NCI-H774 (cell line): ENCODE results near the gene RBM44.

Experiments
- DNase-seq: peaks from one replicate; lab custom pipeline; 2025; lab: John Stamatoyannopoulos, UW

The RBM44 gene

DNA sequence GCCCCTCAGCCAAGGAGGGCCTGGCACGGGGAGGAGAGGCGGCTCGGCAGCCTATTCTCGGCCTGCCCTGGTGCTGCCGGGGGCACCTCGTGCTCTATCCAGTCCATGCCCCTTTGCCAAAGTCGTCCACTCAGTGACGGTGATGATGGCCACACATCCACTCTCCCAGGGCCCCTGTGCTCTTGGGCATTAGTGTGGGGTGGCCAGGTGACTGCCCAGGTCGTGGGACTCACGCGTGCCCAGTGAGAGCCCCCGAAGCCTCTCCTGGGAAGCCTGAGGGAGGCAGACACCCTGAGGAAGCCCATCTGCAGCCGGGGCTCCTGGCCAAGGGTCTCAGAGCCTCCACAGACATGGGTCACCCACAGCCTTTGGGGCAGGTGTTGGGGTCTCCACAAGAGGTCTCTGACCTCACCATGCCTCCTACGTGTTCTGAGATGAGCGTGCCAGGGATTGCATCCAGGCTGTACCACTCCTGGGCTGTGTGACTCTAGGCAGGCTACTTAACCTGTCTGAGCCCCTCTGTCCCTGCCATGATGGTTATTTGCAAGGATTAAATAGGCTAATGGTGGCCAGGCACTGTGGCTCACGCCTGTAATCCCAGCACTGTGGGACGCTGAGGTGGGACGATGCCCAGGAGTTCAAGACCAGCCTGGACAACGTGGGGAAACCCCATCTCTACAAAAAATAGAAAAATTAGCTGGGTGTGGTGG, 73.8 kb downstream of the RBM44 start:
- no peak for DNase-seq

DNA sequence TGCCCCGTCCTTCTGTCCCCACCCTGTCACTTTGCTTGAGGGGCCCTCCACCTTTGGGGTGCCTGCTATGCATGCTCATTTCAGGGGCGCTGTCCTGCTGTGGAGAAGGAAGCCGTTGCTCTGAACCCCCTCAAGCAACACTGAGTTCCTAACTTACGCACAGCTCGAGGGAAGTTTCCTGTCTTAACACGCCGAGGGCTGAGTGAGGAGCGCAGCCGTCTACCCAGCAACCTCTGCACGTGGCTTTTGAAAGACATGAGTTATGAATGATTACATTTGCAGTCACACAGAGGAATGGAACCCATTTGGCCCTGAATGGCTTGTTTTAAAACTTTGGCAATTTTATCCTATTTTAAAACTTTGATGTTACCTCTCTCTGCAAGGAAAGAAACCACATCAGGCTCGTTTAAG, 74.8 kb downstream of the RBM44 start:
- DNase-seq = no peak

DNA sequence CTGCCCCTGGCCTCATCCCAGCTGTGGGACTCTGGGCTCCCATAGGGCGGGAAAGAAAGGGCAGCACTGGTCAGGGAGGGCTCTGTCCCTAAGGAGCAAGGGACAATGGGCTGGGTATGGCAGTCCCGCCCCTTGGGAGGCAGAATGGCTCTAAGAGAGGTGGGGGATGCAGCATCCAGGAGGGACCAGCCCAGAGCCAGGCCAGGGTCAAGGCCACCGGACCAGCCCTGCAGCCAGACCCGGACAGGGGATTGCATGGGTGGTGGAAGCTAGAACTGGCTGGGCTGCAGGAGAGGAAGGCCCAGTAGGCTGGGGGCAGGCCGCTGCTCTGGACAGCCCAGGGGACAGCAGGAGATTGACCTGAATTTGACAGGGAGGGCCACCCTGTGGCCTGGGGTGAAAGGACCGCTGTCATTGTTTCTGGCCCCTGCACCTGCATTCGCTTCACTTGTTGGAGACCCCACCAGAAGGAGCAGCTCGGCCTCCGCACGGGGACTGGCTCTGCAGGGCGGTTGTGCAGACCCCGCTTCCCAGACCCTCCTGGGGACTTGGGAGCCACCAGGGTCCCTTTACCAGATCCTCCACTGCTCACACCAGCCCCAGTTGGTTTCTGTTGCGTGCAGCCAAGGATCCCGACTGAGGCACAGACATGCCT, 75.4 kb downstream of the RBM44 start:
- no peak for DNase-seq

DNA sequence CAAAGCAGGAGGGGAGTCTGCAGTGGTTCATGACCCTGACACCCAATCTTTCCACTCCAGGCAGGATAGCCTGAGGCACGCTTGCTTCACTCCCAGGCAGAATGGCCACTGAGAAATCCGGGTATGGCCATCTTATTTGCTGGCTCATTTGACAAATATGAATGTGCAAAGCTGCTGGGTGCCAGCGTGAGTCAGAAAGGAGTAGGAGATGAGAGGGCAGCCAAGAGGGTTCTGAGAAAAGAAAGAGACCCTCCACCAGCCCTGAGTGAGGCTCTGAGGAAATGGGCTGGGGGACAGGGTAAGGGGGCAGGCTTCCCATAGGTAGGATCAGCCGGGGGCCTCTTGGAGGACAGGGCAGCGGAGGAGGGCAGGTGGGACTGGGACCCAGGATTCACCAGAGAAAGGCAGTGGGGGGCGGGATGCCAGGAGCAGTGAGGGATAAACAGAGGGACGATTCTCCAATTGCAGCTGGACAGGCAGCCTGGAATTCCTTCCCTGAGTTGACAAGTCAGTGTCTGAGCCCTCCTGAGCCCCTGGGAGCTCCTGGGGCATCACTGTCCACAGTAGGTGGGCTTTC, 76.1 kb downstream of the RBM44 start:
- DNase-seq = no peak

DNA sequence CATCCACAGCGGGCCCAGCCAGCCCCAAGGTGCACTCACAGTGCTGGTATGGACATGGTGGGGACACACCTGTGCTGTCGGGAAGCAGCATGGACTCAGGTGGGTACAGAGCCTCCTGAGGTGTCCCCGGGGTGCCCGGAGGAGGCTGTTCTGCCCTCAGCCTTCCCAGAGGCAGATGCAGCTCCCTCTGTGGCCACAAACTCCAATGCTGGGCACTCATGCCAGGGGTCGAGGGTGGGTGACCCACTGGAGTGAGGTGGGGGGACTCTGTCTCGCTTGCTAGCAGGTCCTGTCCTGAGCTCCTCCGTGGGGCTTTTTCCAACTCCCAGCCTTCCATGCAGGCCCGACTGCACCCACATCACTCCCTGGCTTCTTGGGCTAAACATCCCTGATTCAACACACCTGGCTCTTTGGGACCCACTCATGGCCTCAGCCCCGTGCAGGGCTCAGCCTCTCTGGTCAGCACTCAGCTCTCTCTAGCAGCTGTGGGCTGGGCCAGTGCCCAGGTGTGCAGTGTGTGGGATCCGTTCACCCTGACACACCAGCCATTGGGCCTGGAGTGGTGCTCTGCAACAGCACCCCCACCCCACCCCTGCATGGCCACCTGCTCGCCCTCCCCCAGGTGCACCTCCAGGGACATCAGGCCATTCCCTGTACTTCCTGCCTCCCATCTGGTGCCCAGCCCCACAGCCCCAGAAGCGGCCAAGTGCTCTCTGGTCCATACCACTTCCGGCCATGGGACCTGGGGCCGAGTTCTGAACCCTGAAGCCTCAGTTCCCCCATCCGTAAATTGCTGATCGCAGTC, 76.9 kb downstream of the RBM44 start:
- DNase-seq = no peak

DNA sequence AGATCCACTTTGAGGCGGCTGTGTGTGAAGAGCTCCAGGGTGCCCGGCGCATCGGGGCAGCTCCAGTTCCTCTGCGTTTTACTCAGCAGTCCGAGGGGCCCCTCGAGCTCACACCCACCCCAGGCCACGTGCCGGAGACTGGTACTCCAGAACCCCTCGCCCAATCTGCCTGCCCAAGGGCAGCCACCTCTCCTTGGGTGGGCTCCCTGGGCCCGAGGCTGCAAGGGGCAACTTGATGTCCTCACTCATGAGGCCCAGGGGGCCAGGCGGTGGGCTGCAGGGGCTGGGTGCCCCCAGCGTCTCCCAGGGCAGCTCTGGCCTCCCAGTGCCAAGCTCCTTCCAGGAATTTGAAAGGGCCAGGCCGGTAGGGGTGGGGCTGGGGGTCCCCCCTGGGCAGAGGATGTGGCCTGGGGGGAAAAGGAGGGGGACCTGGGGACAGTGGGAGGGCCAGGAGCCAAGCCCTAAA, 77.5 kb downstream of the RBM44 start:
- DNase-seq = no peak

DNA sequence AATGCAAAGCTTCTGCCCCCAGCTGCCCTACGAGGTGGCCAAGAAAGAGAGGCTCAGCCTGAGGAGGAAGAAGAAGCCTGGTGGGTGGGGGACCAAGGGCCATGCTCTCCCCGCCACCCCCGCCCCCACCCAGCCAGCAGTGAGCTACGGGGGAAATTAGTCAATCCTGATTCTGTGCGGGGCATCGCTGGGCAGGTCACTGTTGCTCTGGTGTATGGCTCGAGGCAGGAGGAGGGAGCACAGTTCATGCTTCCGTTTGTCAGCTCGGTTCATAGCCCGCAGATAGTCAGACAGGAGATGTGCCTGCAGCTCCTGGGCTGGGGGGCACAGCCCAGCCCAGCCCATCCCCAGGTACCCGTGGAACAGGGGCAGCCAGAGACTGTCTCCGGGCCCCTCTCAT, 78.0 kb downstream of the RBM44 start:
- no peak for DNase-seq

DNA sequence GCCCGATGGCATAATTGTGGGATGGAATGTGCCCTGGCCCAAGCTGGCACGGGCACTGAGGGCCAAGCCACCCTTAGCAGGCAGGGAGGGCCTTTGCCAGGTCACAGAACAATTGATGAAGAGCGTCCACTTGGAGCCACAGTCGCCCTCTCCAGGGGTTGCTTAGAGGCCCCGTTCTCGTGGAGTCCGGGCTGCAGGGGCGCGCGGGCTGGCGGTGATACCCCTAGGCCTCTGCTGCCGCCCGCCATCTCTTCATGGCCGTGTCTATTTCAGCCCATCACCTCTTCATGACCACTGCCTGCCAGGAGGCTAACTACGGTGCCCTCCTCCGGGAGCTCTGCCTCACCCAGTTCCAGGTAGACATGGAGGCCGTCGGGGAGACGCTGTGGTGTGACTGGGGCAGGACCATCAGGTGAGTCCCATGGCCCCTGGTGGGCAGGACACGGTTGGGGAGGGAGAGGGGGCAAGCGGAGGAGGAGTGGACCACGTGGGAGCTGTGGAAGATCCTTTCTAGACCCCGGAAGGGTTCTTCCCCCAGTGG, 78.4 kb downstream of the RBM44 start:
- DNase-seq = no peak

DNA sequence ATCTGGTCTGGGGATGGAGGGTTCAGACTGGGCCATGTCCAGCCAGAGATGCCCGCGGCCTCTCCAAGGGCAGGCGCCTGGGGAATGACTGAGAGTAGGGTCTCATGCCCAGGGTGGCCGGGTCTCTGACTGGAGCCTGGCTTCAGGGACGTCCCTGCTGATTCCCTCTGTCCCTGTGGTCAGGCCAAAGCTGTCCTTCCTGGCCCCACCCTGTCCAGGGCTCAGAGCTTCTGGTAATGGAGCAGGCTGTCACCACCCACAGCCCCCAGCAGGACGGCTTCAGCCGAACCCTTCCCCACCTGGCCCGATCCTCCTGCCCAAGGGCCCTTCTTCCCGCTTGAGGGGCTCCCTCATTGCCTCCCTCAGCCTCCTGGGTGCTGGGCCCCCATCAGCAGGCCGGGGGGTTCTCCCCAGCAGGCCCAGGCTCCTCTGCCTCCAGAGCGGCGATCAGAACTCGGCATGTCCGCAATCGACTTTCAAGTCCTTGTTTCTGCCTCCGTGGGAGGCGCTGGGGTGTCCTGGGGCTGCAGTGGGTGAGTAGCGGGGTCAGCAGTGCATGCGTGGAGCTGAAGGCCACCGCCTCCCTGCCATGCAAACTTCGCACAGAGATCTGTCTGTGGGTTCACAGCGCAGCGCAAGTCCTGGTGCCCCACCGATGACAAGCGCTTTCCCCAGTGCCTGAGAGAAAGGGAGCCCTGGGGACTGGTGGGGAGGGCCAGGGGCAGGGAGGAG, 79.2 kb downstream of the RBM44 start:
- no peak for DNase-seq

DNA sequence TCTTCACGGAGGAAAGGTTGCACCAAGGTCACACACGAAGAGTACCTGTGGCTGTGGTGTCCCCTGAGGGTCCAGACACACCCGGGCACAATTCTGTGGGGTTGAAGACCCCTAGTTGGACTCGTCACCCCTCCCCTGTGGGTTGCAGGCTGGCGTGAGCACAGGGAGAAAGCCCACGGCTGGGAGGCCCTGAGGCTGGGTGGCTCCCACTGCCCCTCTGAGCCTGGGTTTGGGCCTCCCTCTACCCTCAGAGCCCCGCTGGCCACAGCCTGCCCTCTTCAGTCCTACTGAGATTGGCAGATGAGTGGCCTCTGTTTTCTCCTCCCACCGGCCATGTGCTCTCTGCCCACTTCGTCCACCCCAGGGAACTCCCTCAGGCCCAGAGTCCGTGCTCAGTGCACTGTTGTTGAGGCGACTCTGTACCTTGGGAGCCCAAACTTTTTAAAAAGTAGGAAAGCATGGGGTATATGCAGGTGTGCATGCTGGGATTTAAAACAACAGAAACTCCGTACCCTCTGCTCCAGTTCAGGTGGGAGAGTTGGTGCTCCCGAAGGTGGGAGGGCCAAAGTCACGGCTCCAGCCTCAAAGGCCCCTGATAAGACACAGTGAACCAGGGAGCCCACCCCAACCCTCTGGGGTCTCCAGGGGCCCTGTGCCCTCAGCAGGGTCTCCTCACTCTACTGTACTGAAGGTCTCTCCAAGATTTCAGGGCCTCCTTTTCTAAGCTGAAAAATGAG, 79.9 kb downstream of the RBM44 start:
- DNase-seq = no peak

DNA sequence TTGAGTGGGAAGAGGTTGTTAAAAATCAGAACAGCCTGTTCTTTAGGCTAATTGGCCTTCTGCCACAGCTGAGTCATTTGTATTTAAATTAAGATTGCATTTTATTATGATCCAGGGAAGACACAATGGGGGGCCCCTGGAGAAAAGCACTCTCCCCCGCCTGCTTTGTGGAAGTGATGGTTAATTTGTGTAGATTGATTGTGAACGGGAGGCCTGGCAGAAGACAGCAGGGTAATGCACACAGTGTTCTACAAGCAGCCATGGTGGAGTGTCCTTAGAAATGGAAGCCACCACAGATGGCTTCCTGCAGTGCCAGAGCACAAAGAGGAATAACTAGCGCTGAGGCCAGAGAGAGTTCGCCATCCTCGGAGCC, 80.5 kb downstream of the RBM44 start:
- no peak for DNase-seq

DNA sequence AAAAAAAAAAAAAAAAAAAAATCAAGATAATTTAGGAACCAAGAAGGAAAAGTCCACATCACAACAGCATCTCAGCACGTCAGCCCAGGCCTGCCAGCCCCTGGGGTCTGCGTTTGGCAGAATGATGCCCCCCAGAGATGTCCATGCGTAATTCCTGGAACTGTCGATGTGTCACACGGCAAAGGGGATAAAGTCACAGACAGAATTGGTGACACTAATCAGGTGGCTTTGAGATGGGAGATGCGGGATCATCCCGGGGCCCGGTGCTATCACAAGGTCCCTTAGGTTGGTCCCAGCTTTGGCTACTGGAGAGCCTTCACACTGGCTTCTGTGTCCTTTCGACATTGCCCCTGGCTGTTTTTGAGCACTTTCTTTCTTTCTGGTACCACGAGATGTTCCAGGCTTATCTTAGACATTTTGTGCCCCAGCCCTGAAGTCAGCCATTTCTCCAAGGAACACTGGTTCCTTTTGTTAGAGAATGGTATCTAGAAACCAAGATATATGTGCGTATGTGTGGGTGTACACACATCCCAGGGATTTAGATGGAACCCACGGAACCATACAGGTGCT, 81.5 kb downstream of the RBM44 start:
- DNase-seq = no peak

DNA sequence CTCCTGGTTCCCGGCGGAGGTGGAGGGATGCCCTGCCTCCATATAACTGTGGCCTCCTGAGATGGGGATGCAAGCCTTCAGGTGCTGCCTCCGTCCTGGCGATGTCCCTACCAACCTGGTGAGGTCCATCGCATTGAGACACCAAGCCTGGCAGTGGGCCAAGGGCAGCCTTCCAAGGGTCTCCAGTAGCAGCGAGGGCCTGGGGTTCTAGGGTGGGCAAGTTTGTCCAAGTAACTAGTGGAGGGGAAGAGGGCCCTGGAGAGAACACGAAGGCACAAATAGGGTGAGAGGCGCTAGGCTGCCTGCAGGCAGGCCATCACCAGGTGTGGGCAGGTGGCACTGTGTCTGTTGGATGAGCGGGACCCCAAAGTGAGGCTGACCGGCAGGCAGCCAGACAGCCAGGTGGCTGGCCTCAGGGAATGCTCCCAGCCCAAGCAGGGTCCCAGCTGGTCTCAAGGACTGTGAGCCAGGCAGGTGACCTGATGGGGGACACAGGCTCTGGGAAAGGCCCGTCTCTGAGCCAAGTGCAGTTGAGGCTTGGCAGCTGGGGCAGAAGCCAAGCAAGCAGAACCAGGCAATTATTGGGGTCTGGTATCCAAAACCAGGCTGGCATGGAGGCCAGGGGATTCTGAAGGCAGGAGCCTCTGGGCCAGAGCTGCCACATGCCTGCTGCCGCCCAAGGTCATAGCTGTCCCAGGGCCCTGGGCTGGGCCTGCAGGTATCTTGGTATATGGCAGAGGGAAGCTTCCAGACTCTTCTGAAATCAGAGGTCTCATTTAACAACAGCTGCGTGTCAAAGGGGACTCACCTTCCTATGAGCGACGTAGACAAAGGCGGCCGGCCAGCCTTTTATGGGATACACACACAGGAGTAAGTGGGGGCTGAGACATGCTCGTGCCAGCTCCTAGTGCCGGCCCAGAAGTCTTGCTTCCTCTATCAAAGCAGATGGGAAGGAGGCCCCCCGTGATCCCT, 84.2 kb downstream of the RBM44 start:
- no peak for DNase-seq

DNA sequence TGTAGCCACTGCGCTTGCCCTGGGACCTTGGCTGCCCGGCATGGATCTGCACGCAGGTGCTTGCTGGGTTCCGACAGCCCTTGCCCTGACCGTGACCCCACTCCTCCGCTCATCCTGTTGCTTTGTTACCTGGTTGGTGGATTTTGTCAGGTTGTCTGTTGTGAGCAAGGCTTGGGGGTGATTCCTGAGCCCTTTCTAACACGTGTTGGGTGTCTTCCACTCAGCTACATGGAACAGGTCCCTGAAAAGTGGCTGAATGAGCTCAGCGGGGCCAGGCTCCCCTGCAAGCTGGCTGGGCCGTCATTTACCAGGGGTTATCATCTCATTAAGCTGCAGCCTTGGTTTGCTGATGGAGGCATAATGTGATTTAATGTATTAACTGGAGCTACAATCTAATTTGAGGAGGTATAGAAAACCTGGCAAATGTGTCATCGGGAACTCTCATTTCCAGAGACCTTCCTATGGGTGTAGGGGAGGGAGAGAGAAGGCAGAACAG, 85.4 kb downstream of the RBM44 start:
- DNase-seq = no peak

DNA sequence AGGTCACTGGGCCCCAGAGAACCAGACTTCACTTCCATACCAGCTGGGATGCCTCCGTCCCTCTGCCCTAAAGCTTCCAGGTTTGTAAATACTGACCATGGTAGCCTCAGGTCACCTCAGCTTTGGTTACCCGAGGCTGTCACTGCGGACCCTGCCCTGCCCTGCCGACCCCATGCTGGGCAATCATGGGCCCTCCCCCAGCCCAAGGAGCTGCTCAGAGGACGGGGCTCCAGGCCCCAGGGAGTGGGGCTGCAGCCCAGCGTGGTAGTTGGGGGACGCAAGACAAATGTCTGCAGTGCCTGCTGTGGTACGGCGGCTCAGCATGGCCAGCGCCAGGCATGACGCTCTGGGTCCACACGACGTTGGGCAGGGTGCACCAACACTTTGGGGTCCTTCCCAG, 86.1 kb downstream of the RBM44 start:
- no peak for DNase-seq

DNA sequence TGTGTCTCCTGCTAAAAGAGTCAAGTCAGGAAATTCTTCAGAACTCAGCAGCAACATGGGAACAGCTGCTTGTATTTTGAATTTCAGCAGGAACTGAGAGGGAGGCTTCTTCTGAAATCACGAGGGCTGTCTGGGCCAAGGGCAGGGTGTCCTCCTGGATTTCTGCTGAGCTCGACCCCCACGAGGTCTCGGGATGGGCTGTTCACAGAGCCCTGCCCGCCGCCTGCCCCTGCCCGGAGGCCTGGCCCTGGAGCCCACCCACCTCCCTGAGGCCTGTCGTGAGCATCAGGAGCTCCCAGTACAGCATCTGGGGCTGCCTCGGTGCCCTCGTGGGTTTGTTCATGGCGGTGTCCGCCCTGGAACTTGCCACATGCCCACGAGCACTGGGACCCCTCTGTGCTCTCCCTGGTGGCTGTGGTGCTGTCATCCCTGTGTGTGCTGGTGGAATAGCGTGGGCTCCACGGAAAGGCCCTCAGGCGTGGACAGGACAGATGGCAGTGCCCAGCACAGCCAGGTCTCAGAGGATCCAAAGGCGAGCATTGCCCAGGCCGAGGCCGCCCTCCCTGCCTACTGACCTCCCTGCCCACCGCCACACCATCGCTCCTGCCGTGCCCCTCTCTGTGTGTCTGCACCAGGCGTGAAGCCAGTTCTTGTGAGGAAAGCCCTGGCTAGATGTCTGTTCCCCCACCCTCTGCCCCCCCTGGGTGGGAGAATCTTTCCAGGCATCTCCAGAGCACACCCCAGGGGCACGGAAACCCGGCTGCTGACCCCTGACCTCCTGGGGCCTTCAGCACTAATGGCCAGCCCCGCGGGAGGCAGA, 86.7 kb downstream of the RBM44 start:
- DNase-seq = no peak

DNA sequence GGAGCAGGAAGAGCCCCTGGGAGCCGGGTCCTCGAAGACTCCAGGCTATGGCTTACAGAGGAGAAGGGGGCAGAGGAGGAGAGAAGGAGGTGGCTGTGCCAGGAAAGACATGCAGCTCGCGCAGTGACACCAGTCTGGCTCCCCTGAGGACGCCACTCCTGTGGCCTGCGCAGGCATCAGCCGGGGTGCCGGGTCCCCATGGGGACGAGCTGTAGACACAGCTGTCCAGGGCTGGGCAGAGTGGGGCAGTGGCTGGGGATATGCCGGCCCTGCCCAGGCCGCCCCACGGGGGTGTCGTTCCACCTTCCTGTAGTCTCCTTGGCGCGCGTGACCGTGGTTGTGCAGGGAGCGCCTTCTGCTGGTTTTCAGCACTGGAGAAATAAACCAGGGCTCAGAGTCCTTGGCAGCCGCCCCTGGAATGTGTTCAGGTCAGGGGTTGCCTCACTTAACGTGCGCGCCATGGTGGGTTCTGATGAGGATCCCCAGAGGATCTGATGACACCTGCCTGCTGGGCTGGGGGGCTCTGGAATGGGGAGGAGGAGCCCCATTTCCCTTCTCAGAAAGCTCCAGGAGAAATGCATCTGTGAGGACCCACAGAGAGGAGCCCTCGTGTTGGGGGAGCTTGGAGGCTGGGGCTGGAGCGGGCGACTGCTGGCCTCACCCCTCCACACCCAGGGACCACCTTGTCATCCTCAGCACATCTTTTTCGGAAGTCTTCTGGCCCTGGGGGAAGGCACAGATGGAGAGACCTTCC, 87.5 kb downstream of the RBM44 start:
- no peak for DNase-seq
